NT2/D1 (cell line): Measurements from ENCODE around the gene OSBPL2.

Experiments used
- SUZ12 ChIP-seq: IDR thresholded peaks from 2 replicates; pipeline ENCODE4 v1.6.1; 2011; ENCODE audit not compliant: insufficient read length, insufficient read depth; ENCODE audit errors: extremely low read depth
- YY1 ChIP-seq: IDR thresholded peaks from 2 replicates; pipeline ENCODE4 v1.6.1; 2011; ENCODE audit not compliant: insufficient read length, insufficient read depth
- ZNF274 ChIP-seq: IDR thresholded peaks from 2 replicates; pipeline ENCODE4 v1.6.1; 2011; ENCODE audit warnings: mild to moderate bottlenecking, low read depth, low read length

GRCh38 chr20:62198496-62198895 lies 39.8 kb upstream of the OSBPL2 start:
- TF ChIP-seq YY1: no peak
- TF ChIP-seq SUZ12: no peak
- no peak for TF ChIP-seq ZNF274
